Esophagus squamous epithelium (tissue), 4 donors: ENCODE data around the gene DLG2.

ENCODE experiments used
- POLR2A ChIP-seq, 4 donors: fragments of 450-650 bp; IDR thresholded peaks; one replicate each; pipeline ENCODE4 v1.6.1; 2017; ENCODE audit warnings: antibody characterized with exemption in 4 of 4, mild to moderate bottlenecking in 4 of 4, moderate library complexity in 3 of 4
- TF ChIP-seq, protein P1 (sequence below), 6 experiments: fragments of 450-650 bp in 4 of 6; fragments of 200-600 bp in 2 of 6; sonication (generic) in 2 of 6; IDR thresholded peaks; one replicate each; pipeline ENCODE4 v1.5.1; 2016 to 2019; ENCODE audit warnings: antibody characterized with exemption in 6 of 6, mild to moderate bottlenecking in 4 of 6, moderate library complexity in 4 of 6

DNA sequence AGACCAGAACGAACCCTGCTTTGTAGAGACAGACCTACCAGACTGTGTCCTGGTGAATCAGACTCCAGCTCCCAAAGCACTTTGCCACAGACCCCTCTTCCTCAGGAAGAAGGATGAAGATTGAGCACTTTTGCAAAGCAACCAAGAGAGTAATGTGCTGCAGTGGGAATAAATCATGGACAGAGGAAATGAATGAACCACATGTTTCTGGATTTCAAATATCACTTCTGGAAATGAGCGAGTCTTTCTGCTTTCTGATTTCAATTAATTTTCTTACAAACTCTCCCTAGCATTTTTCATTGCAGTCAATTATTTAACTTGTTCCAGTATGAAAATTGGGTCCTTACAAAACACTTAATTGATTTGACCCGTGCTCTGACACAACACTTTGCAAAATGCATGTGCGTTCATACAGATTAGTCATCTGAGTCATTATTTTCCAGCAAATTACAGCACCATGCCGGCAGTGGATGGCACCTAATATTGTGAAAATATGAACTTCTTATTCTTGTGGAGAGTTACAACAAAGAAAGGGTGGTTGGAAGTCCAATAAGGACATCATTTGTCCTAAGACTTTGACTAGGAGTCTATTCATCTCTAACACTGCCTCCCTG, 2025.1 kb downstream of the DLG2 start:
- TF ChIP-seq, protein P1, sequence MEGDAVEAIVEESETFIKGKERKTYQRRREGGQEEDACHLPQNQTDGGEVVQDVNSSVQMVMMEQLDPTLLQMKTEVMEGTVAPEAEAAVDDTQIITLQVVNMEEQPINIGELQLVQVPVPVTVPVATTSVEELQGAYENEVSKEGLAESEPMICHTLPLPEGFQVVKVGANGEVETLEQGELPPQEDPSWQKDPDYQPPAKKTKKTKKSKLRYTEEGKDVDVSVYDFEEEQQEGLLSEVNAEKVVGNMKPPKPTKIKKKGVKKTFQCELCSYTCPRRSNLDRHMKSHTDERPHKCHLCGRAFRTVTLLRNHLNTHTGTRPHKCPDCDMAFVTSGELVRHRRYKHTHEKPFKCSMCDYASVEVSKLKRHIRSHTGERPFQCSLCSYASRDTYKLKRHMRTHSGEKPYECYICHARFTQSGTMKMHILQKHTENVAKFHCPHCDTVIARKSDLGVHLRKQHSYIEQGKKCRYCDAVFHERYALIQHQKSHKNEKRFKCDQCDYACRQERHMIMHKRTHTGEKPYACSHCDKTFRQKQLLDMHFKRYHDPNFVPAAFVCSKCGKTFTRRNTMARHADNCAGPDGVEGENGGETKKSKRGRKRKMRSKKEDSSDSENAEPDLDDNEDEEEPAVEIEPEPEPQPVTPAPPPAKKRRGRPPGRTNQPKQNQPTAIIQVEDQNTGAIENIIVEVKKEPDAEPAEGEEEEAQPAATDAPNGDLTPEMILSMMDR (IDR thresholded peaks at IDR 0.05): no peak
- TF ChIP-seq POLR2A (IDR thresholded peaks at IDR 0.05): no peak
